SIG-M5 treated with dmso at 0.1 percent for 504 hours (cell line): ENCODE results near the gene NUP50.

Experiments used
- DNase-seq: peaks from one replicate; lab custom pipeline; 2025; ENCODE audit not compliant: unreplicated experiment; lab: John Stamatoyannopoulos, UW

NUP50 gene, protein sequence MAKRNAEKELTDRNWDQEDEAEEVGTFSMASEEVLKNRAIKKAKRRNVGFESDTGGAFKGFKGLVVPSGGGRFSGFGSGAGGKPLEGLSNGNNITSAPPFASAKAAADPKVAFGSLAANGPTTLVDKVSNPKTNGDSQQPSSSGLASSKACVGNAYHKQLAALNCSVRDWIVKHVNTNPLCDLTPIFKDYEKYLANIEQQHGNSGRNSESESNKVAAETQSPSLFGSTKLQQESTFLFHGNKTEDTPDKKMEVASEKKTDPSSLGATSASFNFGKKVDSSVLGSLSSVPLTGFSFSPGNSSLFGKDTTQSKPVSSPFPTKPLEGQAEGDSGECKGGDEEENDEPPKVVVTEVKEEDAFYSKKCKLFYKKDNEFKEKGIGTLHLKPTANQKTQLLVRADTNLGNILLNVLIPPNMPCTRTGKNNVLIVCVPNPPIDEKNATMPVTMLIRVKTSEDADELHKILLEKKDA

DNA sequence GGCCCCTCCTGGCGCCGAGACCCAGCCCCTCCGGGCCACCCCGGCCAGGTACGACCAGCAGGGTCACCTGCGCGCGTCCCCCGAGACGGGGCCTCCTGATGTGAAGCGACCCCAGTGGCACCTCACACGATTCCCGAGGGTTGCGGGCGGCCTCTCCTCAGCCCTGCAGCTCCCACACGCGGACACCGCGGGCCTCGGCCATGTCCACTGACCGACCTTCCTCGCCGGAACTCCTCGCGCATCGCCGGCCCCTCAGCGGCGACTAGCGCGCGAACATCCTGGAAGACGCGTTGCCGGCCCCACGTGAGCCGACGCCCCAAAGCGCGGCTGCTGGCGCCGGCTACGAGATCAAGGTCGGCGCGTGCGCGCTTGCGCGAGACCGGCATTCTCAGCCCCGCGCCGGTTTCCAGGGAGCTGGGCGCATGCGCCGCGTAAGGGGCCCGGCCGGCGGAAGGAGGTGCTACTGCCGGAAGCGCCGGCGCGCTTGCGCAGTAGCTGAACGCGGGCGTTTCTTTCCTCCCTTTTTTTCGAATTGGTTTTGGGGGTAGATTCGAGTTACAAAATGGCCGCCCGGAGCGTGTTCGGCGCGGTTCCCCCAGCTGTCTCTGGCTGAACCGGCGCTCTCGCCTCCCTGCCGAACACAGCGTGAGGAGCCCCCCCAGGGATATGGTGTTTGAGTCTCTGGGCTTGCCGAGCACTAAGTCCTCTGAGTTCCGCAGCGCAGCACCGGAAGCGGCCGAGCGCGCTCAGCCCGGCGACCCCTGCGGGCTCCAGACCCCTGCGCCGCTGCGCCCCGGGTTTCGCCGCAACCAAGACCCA lies at the start of gene NUP50:
TSS of gene NUP50 (plus strand) at position 475 of the 819 bp plus-strand sequence. CDS start 4,253 bp downstream, outside the sequence.
- DNase-seq, result peak; percentile 87

DNA sequence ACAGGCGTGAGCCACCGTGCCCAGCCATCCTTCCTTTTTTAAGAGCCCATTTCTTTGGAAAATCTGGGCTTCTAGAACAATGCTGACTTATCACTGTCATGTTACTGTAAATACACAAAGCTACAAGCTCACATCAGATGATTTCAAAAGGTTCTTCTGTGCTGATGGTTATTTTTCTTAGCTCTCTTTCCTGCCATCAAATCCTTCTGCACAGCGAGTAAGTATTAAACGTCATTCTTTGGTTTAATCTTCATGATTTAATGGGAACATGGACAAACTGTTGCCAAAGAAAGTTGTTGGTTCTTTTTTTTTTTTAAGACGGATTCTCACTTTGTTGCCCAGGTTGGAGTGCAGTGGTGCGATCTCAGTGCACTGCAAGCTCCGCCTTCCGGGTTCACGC lies 43.3 kb upstream of the NUP50 start:
- no peak for DNase-seq

DNA sequence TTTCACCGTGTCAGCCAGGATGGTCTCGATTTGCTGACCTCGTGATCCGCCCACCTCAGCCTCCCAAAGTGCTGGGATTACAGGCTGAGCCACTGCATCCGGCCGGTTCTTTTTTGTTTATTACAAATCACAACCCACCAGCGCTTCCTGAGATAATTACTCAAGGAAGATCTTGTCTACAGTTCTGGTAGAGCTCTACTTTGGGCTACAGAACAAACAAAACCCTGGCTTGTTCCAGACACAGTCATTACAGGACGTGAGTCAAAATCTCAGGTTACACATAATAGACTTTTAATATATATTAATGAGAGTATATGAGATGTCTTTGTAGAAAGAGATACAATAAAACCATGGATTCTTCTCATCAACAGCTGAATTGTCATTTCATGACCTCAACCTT lies 42.8 kb upstream of the NUP50 start:
- DNase-seq, result no peak

DNA sequence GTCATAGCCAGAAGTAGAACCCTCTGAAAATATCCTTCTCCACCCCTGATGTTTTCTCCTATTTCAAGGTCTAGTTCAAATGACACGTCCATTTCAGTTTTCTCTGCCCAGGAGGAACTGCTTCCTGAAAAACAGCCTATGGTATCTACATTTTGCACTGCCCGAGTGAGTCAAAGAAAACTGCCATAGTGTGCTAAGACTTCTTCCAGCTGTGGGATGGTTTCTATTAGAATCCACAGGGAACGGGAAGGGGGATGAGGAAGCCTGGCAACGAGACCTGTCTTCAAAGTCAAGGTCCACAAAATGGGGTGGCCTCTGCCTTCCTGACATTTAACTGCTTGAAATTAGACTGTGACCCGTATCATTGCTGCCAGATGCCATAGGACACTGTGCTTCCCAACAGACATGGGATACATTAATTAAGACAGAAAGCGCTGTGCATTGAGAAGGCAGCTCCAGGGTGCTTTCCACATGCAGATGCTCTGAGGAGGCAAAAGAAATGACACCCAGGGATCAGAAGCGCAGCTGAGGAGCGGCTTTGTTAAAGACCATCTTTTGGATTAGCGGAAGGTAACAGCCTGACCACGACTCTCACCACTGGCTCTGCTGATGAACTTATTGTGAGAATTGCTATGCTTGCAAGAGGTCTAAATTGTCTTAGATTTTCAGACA lies 39.4 kb upstream of the NUP50 start:
- DNase-seq, result no peak

DNA sequence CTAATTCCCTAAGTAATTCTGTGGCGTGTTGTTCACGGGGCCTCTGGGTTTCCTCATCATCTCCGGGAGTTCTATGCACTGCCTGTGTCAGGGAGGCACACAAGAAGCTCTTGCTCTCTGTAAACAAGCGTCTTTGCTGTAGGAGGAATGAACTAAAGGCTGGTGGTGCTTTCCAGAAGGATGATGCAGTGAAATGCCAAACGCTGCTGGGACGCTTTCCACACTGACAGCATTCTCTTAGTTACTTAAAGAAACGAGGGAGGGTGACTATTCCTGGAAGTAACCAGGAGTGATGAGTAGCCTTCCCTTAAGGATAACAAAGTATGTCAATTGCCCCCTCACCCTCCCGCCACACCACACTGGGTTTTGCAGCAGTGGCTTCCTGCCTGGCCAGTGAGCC lies 38.5 kb upstream of the NUP50 start:
- DNase-seq, result no peak

DNA sequence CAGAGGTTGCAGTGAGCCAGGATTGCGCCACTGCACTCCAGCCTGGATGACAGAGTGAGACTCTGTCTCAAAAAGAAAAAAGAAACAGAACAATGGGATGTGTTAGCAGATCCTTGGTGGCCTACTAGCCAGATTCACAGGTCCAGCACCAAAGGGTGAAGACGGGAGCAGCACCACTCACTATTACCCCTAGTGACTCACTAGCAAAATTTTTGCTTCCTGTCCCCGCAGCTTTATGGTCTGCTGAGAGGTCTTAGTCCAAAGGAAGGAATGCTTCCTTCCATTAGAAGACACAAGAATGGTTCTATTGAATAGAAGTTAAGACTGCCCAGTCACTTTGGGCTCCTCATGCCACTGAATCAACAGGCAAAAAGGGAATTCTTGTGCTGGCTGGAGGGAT lies 35.9 kb upstream of the NUP50 start:
- no peak for DNase-seq

DNA sequence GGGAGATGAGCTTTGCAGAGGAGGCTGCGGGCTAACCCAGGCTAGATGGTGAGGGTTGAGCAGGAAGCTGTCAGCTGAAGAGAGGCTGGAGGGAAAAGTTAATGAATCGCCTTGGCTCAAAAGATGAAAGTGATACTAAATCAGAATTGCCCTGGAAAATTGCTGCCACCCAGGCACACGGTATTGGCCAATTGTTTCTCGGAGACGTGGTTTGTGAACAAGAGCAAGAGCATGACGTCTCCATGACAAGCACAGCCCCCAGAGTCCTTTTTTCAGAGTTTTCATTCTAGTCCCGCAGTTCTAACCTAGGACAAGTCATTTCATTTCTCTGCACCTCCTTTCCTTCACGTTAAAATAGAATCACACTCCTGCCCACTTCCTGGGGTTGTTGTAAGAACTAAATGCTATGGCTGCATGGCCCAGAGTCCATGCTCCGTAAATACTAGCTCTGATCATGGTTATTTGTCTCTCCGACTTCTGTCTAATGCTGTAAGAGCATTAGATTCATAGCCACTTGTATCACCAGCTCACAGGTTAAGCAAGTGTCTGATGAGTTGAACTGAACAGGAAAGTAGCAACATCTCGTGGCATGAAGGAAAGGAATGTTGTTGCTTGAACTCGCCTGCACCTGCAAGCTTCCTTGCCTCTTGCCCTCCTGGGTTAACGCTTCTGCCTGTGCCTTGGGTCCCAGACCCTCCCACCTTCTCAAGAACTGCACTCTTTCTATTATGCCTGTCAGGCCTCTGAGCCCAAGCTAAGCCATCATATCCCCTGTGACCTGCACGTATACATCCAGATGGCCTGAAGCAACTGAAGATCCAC lies 33.8 kb upstream of the NUP50 start:
- DNase-seq, result no peak

DNA sequence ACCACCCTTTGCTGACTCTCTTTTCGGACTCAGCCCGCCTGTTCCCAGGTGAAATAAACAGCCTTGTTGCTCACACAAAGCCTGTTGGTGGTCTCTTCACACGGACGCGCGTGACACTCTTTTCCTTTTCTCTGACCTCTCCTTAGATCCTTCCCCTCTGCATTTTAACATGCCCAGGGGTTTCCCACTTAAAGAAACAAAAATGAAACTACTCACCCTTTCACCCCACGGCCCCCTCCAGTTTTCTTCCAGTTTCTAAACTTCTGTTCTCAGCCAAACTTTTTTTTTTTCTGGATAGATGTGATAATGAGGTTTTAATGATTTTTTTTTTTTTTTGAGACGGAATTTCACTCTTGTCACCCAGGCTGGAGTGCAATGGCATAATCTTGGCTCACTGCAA lies 32.8 kb upstream of the NUP50 start:
- no peak for DNase-seq

DNA sequence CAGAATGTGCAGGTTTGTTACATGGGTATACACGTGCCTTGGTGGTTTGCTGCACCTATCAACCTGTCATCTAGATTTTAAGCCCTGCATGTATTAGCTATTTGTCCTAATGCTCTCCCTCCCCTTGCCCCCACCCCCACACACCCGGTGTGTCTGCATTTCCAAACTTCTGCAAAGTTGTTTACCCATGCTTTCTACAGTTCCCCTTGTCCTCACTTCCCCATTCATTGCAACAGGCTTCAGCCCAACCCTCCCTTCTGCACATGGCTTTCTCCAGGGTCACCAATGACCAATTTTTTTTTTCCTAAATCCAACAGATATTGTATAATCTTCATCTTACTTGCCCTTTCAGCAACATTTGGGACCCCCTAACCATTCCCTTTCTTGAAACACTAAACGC lies 32.0 kb upstream of the NUP50 start:
- DNase-seq, result peak; percentile 81

DNA sequence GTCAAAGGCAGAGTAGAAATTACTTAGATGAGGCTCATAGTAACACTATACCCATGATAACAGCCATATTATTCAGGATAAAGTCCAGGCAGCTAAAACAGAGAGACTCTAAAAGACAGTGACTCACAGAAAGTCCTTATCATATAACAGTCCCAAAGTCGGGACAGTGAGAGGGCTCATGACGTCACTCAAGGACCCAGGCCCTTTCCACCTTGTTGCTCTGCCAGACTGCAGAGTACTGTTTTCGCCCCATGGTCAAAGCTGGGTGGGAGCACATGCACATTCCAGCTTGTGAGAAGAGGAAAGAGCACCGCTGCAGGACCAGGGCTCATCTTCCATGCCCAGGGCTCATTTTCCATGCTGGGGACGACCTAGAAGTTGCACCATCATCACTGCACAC lies 29.4 kb upstream of the NUP50 start:
- DNase-seq, result no peak

DNA sequence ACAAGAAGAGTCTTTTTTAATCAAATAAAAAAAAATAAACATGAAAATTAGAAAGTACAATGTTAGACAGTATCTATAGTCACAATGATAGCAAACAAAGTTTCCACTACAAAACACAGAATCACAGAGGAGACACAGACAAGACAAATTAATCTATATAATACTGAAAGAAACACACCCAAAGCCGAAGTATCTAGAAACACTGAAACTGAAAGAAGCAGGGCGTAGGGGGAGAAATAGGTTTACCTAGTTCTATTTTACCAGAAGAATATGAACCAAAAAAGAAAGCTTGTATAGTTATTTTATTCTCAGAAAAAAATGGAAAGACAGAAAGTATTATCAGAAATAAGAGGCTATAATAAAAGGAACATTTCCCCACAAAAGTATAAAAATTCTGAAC lies 27.1 kb upstream of the NUP50 start:
- DNase-seq, result no peak

DNA sequence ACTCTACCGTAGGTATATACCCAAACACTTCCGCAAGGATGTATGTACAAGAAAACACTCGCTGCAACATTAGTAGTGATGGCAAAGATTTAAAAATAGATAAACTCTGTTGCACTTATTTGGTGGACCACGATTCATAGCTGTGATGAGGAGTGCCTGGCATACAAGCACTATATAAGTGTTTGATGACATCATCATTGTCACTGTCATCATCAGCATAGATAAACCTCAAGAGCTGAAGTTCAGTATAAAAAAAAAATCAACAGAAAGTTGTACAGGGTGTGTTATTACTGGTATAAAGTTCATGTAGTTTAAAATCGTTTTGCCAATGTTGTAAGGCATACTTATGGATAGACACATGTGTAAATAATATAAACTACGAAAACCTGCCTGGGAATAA lies 24.0 kb upstream of the NUP50 start:
- no peak for DNase-seq

DNA sequence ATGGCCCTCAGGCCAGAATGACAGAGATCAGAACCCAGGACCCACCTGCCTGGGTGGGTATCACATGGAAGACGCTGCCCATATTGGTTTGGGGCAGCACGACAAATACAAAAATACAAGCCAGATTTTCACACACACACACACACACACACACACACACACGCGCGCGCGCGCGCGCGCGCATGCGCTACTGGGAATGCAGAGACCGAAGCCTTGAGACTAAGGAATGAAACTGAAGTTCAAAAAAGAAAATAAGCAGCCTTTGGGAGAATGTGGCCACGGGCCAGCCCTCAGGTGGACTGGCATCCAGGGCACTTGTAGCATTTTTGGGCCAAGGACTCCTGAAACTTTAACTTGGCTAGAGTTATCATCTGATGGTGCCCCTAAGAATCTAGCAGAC lies 21.3 kb upstream of the NUP50 start:
- DNase-seq, result no peak

DNA sequence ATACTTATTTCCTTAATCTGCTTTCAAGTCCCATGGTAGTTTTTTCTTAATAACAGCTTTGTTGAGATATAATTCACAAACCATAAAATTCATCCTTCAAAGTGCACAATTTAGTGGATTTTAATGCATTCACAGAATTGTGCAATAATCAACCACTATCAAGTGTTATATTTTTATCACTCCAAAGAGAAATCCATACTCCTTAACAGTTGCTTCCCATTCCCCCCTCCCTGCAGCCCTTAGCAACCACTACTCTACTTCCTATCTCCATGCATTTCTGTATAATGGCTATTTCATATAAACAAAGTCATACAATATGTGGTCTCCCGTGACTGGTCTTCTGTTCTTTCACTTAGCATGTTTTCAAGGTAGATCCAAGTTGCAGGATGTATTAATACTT lies 18.8 kb upstream of the NUP50 start:
- no peak for DNase-seq

DNA sequence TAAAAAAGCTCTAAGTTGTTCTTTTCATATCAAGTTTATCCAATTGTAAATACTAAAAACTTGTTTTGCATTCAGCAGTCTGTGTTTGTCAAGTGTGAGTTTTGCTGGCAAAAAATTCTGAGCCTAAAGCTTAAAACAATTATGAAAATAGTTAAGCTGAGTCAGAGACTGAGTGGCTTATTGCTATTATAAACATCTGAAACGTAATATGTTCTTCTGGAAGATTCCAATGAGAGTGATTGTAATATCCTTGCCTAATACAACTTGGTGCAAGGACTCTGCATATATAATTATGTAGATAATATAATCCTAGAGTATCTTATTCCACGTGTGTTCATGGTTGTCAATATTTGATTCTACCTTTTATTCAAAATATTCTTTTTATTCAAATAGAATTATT lies 14.1 kb upstream of the NUP50 start:
- no peak for DNase-seq

DNA sequence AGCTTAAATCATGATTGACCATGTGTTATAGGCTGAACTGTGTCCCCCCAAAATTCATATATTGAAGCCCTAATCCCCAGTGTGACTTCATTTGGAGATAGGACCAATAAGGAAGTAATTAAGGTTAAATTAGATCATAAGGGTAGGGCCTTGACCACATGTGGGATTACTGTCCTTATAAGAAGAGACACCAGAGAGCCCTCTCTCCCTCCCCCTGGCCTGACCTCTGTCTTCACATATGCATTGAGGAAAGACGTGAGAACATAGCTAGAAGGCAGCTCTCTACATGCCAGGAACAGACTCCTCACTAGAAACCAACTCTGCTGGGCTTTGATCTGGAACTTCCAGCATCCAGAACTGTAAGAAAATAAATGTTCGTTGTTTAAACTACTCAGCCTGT lies 13.6 kb upstream of the NUP50 start:
- DNase-seq, result no peak

DNA sequence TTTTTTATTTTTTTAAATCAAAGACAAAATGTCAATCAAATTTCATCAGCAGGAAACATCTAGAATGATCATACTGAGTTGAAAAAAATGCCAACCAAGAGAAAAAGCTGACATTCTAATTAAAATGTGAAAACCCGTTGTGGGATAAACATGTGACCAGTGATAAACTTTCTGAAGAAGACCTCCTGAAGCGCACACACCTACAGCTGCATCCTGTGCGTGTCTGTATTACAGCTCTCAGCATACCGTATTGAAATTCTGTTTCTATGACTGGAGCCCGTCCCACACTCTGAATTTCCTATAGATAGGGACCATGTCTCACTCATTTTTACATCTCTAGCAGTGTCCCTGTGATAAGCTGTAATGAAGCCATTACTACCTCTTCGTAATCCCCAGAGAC lies 12.2 kb upstream of the NUP50 start:
- no peak for DNase-seq

DNA sequence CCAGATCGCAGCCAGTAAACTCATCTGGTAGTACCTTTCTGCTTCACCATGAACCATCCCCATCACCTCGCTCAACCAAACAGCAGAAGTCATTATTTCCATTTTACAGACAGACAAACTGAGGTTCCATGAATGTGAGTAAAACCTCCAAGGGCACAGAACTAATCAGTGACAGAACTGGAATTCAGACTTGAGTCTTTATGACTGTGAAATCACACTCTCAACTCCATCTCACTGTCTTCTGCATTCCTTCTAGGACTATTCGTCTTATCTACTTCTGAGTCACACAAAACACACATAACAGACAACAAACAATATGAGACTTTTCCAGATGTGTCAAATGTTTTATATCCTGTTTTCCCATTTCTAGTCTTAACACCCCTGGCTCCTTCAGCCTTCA lies 9.3 kb upstream of the NUP50 start:
- DNase-seq, result no peak

DNA sequence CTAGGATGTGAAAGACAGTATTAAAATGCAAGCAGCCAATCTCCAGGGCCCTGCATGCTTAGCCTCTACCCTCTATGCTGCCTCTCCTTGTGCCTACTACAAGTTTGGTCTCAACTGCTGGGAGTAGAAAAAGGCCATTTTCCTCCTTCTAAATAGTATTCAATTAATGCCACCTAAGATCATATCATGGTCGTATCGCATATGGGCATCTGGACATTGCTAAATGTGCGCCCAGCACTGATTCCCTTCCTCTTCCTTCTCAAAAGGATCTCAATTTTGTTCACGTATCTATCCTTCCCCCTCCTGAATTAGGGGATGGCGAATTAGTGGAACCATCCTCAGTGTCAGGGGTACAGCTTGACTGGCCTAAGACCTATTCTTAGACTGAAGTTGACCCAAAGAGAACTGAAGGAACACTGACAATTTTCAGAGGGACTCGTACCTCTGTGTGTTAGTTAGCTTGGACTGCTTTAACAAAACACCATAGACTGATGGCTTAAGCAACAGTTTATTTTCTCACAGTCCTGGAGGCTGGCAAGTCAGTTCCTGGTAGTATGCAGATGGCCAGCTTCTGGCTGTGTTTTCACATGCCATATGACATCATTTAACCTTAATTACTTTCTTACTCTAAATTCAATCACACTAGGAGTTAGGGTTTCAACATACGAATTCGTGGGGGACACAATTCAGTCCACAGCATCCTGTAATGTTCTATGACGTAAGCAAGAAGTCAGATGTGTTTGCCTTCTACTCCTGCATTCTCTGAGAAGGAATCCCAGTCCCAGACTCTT lies 8.5 kb upstream of the NUP50 start:
- DNase-seq, result no peak

DNA sequence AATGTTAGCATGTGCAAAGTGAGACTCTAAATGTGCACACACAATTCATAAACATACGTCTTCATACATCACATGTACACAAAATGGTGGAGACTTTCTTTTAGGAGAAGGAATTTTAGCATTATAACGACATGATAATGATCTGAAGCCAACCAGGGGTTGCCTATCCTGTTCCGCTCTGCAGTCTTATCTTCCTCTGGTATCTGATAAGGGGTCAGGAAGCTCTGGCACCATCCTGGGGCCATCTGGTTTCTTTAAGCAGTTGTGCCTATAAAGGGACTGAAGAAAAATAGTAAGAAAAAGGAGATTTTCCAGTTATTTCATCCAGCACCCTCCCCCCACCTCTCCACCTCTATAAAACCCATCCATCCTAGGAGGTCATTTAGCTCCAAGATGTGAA lies 5.8 kb upstream of the NUP50 start:
- DNase-seq, result no peak
